H1 (cell line): ENCODE data around the gene TTC31. TPM values are rescaled to one million over a fixed set of nuclear protein-coding genes. Genes with fewer than 3 reads are reported as not detected.

ENCODE experiments used
- CBX8 ChIP-seq: fragments of 300-800, 300-1000 bp; sonication (generic); IDR thresholded peaks from 2 replicates; pipeline ENCODE4 v1.7.1; 2016; ENCODE audit warnings: low read depth, low read length, borderline replicate concordance
- CHD2 ChIP-seq: IDR thresholded peaks from 2 replicates; pipeline ENCODE4 v1.6.1; 2012; ENCODE audit warnings: low read length, improper control_type of control experiment
- JUND ChIP-seq: IDR thresholded peaks from 2 replicates; pipeline ENCODE4 v1.6.1; 2011; ENCODE audit warnings: mild to moderate bottlenecking, improper control_type of control experiment, low read length
- KDM4A ChIP-seq: IDR thresholded peaks from one replicate; pipeline ENCODE4 v1.7.1; 2012; ENCODE audit warnings: low read depth, mild to moderate bottlenecking, moderate library complexity, low read length, inconsistent platforms; ENCODE audit not compliant: severe bottlenecking
- POLR2A ChIP-seq, 2 experiments: IDR thresholded peaks; 1 replicate in 1 of 2; 2 replicates in 1 of 2; pipeline ENCODE4 v1.6.1; 2011; ENCODE audit warnings: low read depth in 2 of 2, low read length in 2 of 2, mild to moderate bottlenecking in 2 of 2; ENCODE audit errors: control extremely low read depth in 1 of 2
- SIRT6 ChIP-seq: IDR thresholded peaks from one replicate; pipeline ENCODE4 v1.7.1; 2012; ENCODE audit warnings: low read length, inconsistent platforms
- TCF12 ChIP-seq: IDR thresholded peaks from 2 replicates; pipeline ENCODE4 v1.6.1; 2011; ENCODE audit warnings: low read depth, mild to moderate bottlenecking, low read length
- polyA plus RNA-seq, 7 experiments: library from polyadenylated mRNA; depleted of rRNA in 3 of 7; stranded (reverse) in 5 of 7; unstranded in 2 of 7; fragments of >200 nt in 5 of 7; fragments of 200-250 nt in 2 of 7; gene quantifications; 1 replicate in 5 of 7; 2 replicates in 1 of 7; 4 replicates in 1 of 7; pipeline versions ENCODE4 v1.2.1 to v1.2.3, GENCODE V29; 2011 to 2013; ENCODE audit warnings: missing spikeins in 2 of 7, mixed read lengths in 2 of 7
- total RNA-seq: library from RNA; stranded (reverse); fragmentation: NEBNext Ultra II Directional; extraction: Animal tissue kit (Norgen Biotek cat#: 25700); gene quantifications from 2 replicates; pipeline ENCODE4 v1.2.1, GENCODE V29; 2021

Gene TTC31
- total and polyA plus RNA-seq, 2 of the 8 experiments (the other 6 are each of a cell fraction or from before 2014, with no cell fraction given) = 28.8 to 29.9 TPM

- TF ChIP-seq SIRT6 (no peak), CHD2 (no peak), POLR2A (IDR thresholded peaks at IDR 0.05; ENCODE audit: control extremely low read depth in 1 of 2, low read depth in 2 of 2, low read length in 2 of 2) (no peak), TCF12 (no peak), JUND (no peak), KDM4A (peak; percentile 32), CBX8 (no peak)
- TF ChIP-seq, all 59 proteins: peak for 3
Measured at GRCh38 chr2:74441170-74441689, 41.7 kb upstream of the TTC31 start (continued).
